HL-60/S4 treated with phorbol 12-myristate 13-acetate at 8.2 ng/mL for 4 days and 3 days (cell line): ENCODE results near the gene TGM6.

Experiments used
- in situ Hi-C: fragments of 300-500 bp; cut with MboI; formaldehyde crosslinking; loops from 2 replicates; pipeline ENCODE4 v1.15.0; 2022; ENCODE audit warnings: low sequenced_read_pairs

TGM6 gene

GRCh38 chr20:2380601-2381000, at the start of gene TGM6:
Gene TGM6 (plus strand): TSS chr20:2380901. CDS start chr20:2380969, 68 bp downstream.
- in situ Hi-C loops = no loop called here

DNA sequence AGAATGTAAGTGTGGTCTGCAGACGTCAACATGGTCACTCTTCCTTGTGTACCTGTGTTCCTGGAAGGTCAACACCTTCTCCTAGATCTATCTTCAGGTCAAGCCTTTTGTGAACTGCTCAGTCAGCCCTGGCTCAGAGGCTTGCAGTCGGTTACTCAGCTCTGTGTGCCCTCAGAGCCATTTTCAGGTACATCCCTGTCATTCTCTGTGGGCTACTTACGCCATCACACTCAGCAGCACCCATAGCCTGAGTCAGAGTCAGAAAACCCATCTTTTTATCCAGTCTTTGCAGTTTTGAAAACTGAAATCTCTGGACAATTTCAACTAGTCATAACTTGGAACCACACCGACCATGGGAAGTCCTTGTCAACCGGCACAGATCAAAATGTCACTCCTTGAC, 49.6 kb upstream of the TGM6 start:
- in situ Hi-C loops = no loop called here

- in situ Hi-C loops = no loop called here
These were observed 48.7 kb upstream of the TGM6 start for GRCh38 chr20:2331901-2332565.

DNA sequence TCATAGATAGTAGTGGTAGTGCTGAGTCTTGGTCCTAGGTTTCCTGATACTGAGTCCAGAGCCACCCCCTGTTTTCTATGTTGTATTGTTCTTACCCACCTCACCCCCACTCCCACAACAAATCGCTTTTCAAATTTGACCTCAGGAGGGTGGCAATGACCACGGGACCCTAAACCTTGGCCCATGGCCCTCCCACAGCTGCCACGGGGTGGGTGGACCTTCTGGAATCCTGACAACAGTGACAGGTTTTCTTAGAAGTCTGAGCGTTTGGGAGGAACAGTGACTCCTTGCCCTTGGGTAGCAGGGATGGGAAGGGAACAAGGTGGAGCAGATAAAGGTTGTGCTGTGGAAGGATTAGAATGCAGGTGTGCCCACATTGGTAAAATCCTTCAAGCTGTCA, 48.0 kb upstream of the TGM6 start:
- in situ Hi-C loops = no loop called here

DNA sequence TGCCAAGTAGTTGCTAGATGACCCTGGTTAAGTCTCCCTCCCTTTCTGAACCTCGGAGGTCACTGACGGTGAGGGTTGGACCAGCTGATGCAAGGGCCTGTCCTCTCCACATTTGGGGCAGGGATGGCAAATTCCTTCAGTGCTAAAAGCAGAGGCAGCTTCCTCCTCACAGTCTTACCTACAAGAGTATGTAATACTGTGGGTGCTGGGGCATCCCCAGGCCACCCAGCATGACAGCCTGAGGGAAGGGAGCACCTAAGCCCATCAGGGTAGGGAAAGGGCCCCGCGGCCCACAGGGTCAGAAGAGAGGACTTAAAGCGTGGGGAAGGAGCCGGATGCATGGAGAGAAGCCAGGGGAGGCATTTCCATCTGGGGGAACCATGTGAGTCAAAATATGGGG, 46.9 kb upstream of the TGM6 start:
- in situ Hi-C loops = no loop called here

- in situ Hi-C loops = no loop called here
These were observed 45.4 kb upstream of the TGM6 start for GRCh38 chr20:2335096-2335870.

GRCh38 chr20:2336471-2336870, 44.2 kb upstream of the TGM6 start:
- in situ Hi-C loops = no loop called here

DNA sequence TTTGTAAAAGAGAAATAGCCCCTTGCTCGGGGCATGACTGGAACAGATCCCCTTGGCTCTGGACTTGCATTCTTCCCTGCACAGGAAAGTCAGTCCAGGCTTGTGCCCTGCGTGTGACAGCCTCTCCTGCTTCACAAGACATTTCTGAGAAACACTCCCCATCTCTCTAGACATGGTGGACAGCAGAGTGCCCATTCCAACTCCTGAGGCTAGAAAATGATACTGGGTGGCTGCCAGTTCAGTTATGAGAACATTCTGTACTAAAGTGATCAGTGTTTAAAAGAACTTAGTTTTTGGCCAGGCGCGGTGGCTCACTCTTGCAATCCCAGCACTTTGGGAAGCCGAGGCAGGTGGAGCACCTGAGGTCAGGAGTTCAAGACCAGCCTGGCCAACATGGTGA, 43.6 kb upstream of the TGM6 start:
- in situ Hi-C loops = no loop called here

DNA sequence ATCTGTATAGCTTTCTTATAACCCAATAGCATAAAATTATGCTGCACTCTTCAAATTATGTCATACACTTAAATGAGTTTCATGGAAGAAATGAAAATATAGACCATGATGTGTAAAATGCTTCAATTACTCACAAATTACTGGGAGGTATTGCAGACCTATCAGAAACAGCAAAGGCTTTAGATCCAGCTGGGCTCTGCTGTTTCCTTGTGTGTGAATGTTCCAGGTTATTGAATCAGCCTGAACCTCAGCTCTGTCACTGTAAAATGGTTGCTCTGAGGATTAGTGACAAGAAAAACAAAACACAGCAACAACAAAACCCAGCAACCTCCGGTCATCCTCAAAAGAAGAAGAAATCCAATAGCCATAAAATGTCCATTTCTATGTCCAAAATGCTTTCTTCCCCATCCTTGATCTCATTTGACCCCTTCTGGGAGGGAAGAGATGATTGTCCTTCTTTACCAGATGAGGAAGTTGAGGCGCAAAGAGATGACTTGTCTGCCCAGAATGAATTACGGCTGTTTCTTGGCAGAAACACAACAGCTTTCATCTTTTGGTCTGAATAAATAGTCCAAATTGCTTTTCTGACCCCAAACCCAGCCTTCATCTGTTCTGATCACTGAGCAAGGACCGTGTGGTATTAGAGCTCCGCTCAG, 42.2 kb upstream of the TGM6 start:
- in situ Hi-C loops = no loop called here

- in situ Hi-C loops = loop anchor here (10.0 kb wide), 1 partner anchor 115 kb away; no protein-coding TSS in a partner anchor
These were observed 40.6 kb upstream of the TGM6 start for GRCh38 chr20:2340136-2340535.

GRCh38 chr20:2340823-2341222, 39.9 kb upstream of the TGM6 start:
- in situ Hi-C loops = loop anchor here (10.0 kb wide), 1 partner anchor 116 kb away; no protein-coding TSS in a partner anchor

- in situ Hi-C loops = loop anchor here (10.0 kb wide), 1 partner anchor 117 kb away; no protein-coding TSS in a partner anchor
These were observed 39.4 kb upstream of the TGM6 start for GRCh38 chr20:2341336-2341735.

DNA sequence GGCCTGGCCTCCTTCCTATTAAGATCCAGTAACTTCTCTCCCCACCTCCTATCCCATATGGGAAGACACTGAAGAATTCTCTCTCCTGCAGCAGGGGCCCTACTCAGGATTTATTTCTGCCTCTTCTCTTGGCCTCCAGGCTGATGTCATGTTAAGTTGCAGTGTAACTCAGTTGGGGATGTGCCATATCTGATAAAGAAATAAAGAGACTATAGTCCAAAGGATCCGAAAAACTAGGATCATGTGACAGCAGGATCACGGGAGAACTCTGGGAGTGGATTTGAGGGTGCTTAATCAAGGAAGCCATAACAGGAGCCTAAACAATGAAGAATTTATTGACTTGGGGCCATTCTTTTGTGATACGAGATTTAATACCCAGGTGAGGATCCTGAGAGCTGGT, 38.5 kb upstream of the TGM6 start:
- in situ Hi-C loops = loop anchor here (10.0 kb wide), 1 partner anchor 117 kb away; no protein-coding TSS in a partner anchor

DNA sequence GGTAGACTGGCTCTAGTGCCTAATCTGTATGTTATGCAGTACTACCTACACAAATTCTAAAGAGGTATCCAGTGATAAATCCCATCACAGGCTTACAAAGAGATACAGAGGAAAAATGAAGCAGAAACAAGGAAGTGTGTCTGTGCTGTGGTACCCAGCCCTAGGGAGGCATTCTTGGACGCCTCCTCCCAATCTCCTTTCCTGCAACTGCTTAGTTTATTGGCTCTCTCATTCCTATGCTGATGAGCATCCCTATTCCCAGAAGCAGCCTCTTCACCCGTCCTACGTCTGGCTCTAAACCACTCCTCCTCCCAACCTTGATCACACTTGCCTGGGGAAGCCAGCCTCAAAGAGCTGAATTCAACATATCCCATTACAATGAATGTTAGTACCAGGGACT, 34.5 kb upstream of the TGM6 start:
- in situ Hi-C loops = loop anchor here (10.0 kb wide), 1 partner anchor 121 kb away; no protein-coding TSS in a partner anchor

DNA sequence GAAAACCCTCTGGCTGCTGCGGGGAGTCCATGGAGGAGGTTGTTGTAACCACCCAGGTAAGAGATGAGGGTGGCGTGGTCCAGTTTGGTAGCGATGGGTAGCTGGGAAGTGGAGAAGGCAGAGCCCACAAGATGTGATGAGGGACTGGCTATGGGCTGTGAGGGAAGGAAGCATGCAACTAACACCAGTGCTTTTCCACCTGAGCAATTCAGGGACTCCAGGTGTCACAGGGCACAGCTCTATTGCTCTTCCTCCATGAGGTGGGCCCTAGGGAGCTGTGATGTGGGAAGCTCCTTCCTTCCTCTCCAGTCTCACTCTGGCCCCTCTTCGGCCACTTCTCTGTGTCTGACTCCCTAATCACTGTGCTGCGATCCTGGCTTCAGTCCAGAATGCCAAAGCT, 32.4 kb upstream of the TGM6 start:
- in situ Hi-C loops = loop anchor here (10.0 kb wide), 1 partner anchor 124 kb away; no protein-coding TSS in a partner anchor

DNA sequence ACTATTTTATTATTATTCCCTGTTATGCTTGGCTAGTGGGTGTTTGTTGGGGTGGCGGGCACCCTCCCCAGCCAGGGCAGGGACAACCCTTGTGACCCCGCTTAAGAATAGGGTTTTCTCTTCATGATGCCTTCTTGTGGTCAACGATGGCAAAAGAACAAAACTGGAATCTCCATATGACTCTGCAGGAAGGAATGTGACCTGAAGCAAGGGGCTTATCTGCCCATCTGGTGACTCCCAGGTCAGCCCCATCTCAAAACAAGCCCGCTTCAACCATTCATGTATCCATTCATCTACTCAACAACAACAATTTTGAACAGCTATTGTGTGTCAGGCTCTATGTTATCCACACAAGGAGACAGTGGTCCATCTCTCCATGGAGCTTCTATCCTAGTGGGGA, 30.9 kb upstream of the TGM6 start:
- in situ Hi-C loops = loop anchor here (10.0 kb wide), 1 partner anchor 125 kb away; no protein-coding TSS in a partner anchor

DNA sequence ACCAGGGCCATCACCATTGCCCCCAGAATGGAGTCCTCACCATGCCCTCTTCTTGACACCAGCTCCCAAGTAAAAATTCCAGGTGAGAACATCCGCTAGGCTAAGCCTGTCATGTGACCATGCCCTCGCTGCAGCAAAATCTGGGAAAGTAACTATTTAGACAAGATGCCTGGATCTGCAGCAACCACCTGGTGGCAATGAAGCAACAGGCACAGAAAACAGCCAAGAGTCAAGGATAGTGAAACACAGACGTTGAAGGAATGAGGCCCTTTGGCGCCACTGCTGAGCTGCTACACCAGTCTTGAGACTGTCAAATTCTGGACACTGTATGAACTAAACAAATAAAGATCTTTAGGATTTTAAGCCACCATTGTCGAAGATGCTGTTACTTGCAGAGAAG, 30.1 kb upstream of the TGM6 start:
- in situ Hi-C loops = no loop called here

GRCh38 chr20:2353231-2353630, 27.5 kb upstream of the TGM6 start:
- in situ Hi-C loops = no loop called here

DNA sequence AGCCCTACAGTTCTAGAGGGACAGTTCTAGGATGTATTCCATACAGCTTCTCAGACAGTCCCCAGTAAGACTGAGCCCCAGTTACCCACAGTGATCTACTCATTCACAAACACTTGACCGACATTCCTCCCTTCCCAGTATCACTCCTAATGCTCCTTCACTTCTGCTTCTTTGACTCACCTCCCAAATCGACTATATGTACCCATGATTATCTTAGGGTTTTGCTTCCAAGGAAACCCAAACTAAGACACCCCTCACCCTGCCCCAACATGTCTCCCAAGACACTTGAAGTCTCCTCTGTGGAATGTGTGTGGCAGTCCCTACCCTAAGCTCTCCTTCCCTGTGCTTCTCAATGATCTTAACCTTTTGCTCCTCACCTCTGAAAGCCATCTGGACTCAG, 23.6 kb upstream of the TGM6 start:
- in situ Hi-C loops = no loop called here

GRCh38 chr20:2358006-2358405, 22.7 kb upstream of the TGM6 start:
- in situ Hi-C loops = no loop called here

- in situ Hi-C loops = no loop called here
These were observed 19.6 kb upstream of the TGM6 start for GRCh38 chr20:2361035-2361593.
